Endothelial cell of umbilical vein (primary cell): ENCODE results near the gene PRRT4. TPM values are rescaled to one million over a fixed set of nuclear protein-coding genes. Genes with fewer than 3 reads are reported as not detected.

Experiments
- BruUV-seq: library from RNA; stranded (reverse); fragments of 400-500 nt; replicated peaks from 2 replicates; lab custom pipeline; 2021; lab: Mats Ljungman, UMichigan
- CTCF ChIA-PET: fragments of 300-600, 350-600 bp; sonication (Branson Sonifier 250); formaldehyde crosslinking; loops from one replicate; lab custom pipeline; 2021; ENCODE audit warnings: antibody characterized with exemption, inconsistent platforms; lab: Charles Lee
- POLR2A ChIA-PET: fragments of 300-600, 350-600 bp; sonication (Branson Sonifier 250); formaldehyde crosslinking; loops from one replicate; lab custom pipeline; 2021; ENCODE audit warnings: antibody characterized with exemption, inconsistent platforms; lab: Charles Lee
- DNase-seq: peaks from one replicate; pipeline ENCODE4 v3.0.0-alpha.2; 2011; ENCODE audit warnings: low read depth, low spot score
- FAIRE-seq: peaks from 2 replicates; lab custom pipeline; 2011; peaks lifted over from hg19 to GRCh38; lab: Jason Lieb, UNC
- H2AFZ ChIP-seq: 2 replicates; pipeline ENCODE4 v1.6.0; 2012; ENCODE audit warnings: low read depth, low read length, control low read depth, inconsistent platforms
- H3K27ac ChIP-seq: 2 replicates; pipeline ENCODE4 v1.5.1; 2011; ENCODE audit warnings: low read depth, mild to moderate bottlenecking, control low read depth, low read length, moderate library complexity; ENCODE audit not compliant: insufficient read depth
- H3K27me3 ChIP-seq, 2 experiments: 2 replicates each; pipeline versions ENCODE4 v1.6.0 to v1.6.1; 2011; ENCODE audit warnings: low read length in 2 of 2, mixed read lengths in 1 of 2; ENCODE audit not compliant: control insufficient read depth in 2 of 2, insufficient read depth in 2 of 2
- H3K36me3 ChIP-seq, 2 experiments: 2 replicates in 1 of 2; 3 replicates in 1 of 2; pipeline ENCODE4 v1.5.1; 2011; ENCODE audit warnings: low read length in 2 of 2, mild to moderate bottlenecking in 1 of 2, moderate library complexity in 1 of 2; ENCODE audit not compliant: control insufficient read depth in 2 of 2, insufficient read depth in 2 of 2; ENCODE audit errors: extremely low read depth in 1 of 2
- H3K4me1 ChIP-seq: 3 replicates; pipeline ENCODE4 v1.5.1; 2011; ENCODE audit warnings: mild to moderate bottlenecking, low read length; ENCODE audit not compliant: control insufficient read depth, insufficient read depth; ENCODE audit errors: extremely low read depth
- H3K4me2 ChIP-seq: 2 replicates; pipeline ENCODE4 v1.6.1; 2011; ENCODE audit warnings: low read length, control low read depth, mixed read lengths; ENCODE audit not compliant: insufficient read depth
- H3K4me3 ChIP-seq, 3 experiments: fragments of 200-600 bp in 1 of 3; sonication (generic), shearing (Covaris generic) in 1 of 3; replicated peaks in 1 of 3; 2 replicates each; pipeline ENCODE4 v1.5.1; 2011 to 2016; ENCODE audit warnings: control low read depth in 3 of 3, low read length in 3 of 3, mild to moderate bottlenecking in 2 of 3, inconsistent platforms in 1 of 3, low read depth in 1 of 3, moderate library complexity in 1 of 3; ENCODE audit not compliant: insufficient read depth in 1 of 3
- H3K79me2 ChIP-seq: 2 replicates; pipeline ENCODE4 v1.6.0; 2012; ENCODE audit warnings: low read length, inconsistent platforms; ENCODE audit not compliant: control insufficient read depth, insufficient read depth
- H3K9ac ChIP-seq: replicated peaks from 2 replicates; pipeline ENCODE3; 2011; ENCODE audit warnings: low read length, control low read depth; ENCODE audit not compliant: insufficient read depth; ENCODE audit errors: extremely low read depth
- H3K9me1 ChIP-seq: replicated peaks from 3 replicates; pipeline ENCODE4 v1.6.0; 2011; ENCODE audit warnings: mild to moderate bottlenecking, low read length; ENCODE audit not compliant: control insufficient read depth, insufficient read depth; ENCODE audit errors: extremely low read depth
- H3K9me3 ChIP-seq: replicated peaks from 2 replicates; pipeline ENCODE4 v1.5.1; 2012; ENCODE audit warnings: low read length, inconsistent platforms; ENCODE audit not compliant: control insufficient read depth, insufficient read depth
- H4K20me1 ChIP-seq: replicated peaks from 2 replicates; pipeline ENCODE3; 2011; ENCODE audit warnings: mild to moderate bottlenecking, low read length; ENCODE audit not compliant: control insufficient read depth, insufficient read depth; ENCODE audit errors: extremely low read depth
- EZH2 ChIP-seq: IDR thresholded peaks from 2 replicates; pipeline ENCODE4 v1.6.1; 2012; ENCODE audit warnings: borderline replicate concordance, low read depth, mild to moderate bottlenecking, moderate library complexity, low read length, inconsistent platforms; ENCODE audit not compliant: severe bottlenecking
- FOS ChIP-seq: IDR thresholded peaks from 2 replicates; pipeline ENCODE4 v1.6.1; 2011; ENCODE audit warnings: mild to moderate bottlenecking, low read length, moderate library complexity, borderline replicate concordance; ENCODE audit not compliant: insufficient read depth
- GATA2 ChIP-seq: IDR thresholded peaks from 2 replicates; pipeline ENCODE4 v1.7.0; 2011; ENCODE audit warnings: low read depth, mild to moderate bottlenecking, moderate library complexity, mixed read lengths, low read length; ENCODE audit not compliant: insufficient read length, insufficient read depth
- JUN ChIP-seq: IDR thresholded peaks from 2 replicates; pipeline ENCODE4 v1.6.1; 2011; ENCODE audit warnings: borderline replicate concordance, low read depth; ENCODE audit not compliant: insufficient read length, insufficient read depth
- MYC ChIP-seq: IDR thresholded peaks from one replicate; pipeline ENCODE4 v1.6.1; 2011; ENCODE audit warnings: mild to moderate bottlenecking, low read depth, low read length
- POLR2A ChIP-seq: IDR thresholded peaks from 2 replicates; pipeline ENCODE4 v1.6.1; 2012; ENCODE audit warnings: low read depth, mild to moderate bottlenecking, control low read depth, low read length
- POLR2AphosphoS5 ChIP-seq: IDR thresholded peaks from 2 replicates; pipeline ENCODE4 v1.6.1; 2012; ENCODE audit warnings: low read depth, mild to moderate bottlenecking, control low read depth, low read length, moderate library complexity; ENCODE audit not compliant: insufficient read depth
- dilution Hi-C: fragments of 300-500 bp; cut with MboI; formaldehyde crosslinking; loops from one replicate; pipeline ENCODE4 v1.15.0; 2019; ENCODE audit warnings: low sequenced_read_pairs; ENCODE audit not compliant: extremely low pct_ligation_motif_present
- intact Hi-C: fragments of 100-400 bp; cut with micrococcal nuclease; formaldehyde crosslinking; loops from one replicate; pipeline ENCODE4 v1.10.0; 2022
- polyA plus RNA-seq, 4 experiments: library from polyadenylated mRNA; depleted of rRNA in 3 of 4; stranded (reverse) in 3 of 4; unstranded in 1 of 4; fragments of >200 nt; gene quantifications; 2 replicates each; pipeline versions ENCODE4 v1.2.1 to v1.2.3, GENCODE V29; 2011 to 2012; ENCODE audit warnings: missing spikeins in 1 of 4
- total RNA-seq: library from RNA; stranded (reverse); gene quantifications from 2 replicates; pipeline ENCODE4 v1.2.3, GENCODE V29; 2021
- TF ChIP-seq, protein P1 (sequence below), 2 donors: IDR thresholded peaks; 1 replicate in 1 of 2; 2 replicates in 1 of 2; pipeline ENCODE4 v1.5.1; 2011; ENCODE audit warnings: low read length in 2 of 2, mild to moderate bottlenecking in 2 of 2, moderate library complexity in 2 of 2, control low read depth in 1 of 2, inconsistent platforms in 1 of 2, low read depth in 1 of 2; ENCODE audit not compliant: insufficient read depth in 1 of 2; ENCODE audit errors: extremely low read depth in 1 of 2
- TF ChIP-seq, protein P2 (sequence below): IDR thresholded peaks from 2 replicates; pipeline ENCODE4 v1.6.1; 2011; ENCODE audit not compliant: insufficient read depth, insufficient read length

PRRT4 gene
- total and polyA plus RNA-seq, 2 donors (not counting 3 experiments of a cell fraction or from before 2014, with no cell fraction given), result 0.03 TPM; not detected in 1

DNA sequence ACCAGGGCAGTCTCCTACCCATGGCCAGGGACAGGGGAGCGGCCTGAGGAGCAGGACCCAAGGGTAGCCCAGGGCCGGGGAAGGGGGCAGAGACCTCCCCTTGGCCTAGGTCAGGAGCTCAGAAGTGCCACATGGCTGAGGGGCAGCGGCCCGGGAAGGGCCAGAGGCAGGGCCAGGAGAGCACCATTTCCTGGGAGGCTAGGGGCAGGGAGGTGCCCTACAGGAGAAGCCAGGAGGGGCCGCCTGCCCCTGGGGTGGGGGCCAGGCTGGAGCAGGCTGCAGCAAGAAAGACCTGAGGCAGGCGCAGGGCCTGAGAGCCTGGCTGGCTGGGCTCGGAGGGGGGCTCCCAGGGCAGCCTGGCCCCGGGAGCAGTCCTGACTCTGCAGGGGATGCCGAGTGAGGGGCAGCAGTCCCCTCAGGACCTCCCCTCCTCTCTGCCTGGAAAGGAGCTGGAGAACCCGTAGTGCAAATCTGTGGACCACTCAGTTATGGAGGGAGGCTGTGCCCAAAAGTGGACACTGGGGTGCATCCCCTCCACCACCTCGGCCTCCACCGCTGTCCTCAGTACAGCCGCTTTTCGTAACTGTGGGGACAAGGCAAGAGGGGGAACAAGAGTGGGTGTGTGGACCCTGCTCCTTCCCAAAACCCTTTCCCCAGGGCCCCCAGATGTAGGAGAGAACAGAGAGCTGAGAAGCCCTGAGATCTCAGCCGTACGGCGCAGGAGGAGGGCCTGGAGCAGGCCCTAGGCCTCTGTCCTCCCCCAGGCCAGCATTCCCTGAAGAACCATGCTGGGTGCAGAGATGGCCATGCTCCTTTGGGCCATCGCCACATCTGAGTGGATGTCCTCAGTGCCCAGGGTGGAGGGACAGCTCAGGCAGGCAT lies 31.2 kb upstream of the PRRT4 start:
- ChIA-PET CTCF (interaction anchor here (1.4 to 20.6 kb wide), 2 partner anchors 34 to 41 kb away, joined by 4 to 778 read pairs; partner anchors contain the start of gene RBM28), POLR2A (no interaction called here)
- no peaks in the 10 kb centered on the region for H4K20me1 ChIP-seq
- no peak for FAIRE-seq
- dilution Hi-C loops, result no loop called here
- H3K4me1 ChIP-seq, result no peaks in the 10 kb centered on the region
- peaks cover 0 to 5% of the 10 kb centered on the region in 2 experiments for H3K27me3 ChIP-seq
- BruUV-seq, result TSS peak; percentile 66
- H3K79me2 ChIP-seq, result no peaks in the 10 kb centered on the region
- H2AFZ ChIP-seq, result no peak overlapping the region
- intact Hi-C loops, result no loop called here
- no peak overlapping the region for H3K4me2 ChIP-seq
- H3K9me1 ChIP-seq, result no peaks in the 10 kb centered on the region
- DNase-seq, result no peak
- no peaks in the 10 kb centered on the region for H3K9me3 ChIP-seq
- no peak overlapping the region for H3K9ac ChIP-seq
- TF ChIP-seq FOS (no peak), POLR2A (no peak), MYC (no peak), GATA2 (no peak), POLR2AphosphoS5 (no peak), EZH2 (no peak), JUN (no peak)
- TF ChIP-seq, protein P1, sequence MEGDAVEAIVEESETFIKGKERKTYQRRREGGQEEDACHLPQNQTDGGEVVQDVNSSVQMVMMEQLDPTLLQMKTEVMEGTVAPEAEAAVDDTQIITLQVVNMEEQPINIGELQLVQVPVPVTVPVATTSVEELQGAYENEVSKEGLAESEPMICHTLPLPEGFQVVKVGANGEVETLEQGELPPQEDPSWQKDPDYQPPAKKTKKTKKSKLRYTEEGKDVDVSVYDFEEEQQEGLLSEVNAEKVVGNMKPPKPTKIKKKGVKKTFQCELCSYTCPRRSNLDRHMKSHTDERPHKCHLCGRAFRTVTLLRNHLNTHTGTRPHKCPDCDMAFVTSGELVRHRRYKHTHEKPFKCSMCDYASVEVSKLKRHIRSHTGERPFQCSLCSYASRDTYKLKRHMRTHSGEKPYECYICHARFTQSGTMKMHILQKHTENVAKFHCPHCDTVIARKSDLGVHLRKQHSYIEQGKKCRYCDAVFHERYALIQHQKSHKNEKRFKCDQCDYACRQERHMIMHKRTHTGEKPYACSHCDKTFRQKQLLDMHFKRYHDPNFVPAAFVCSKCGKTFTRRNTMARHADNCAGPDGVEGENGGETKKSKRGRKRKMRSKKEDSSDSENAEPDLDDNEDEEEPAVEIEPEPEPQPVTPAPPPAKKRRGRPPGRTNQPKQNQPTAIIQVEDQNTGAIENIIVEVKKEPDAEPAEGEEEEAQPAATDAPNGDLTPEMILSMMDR (IDR thresholded peaks at IDR 0.05; ENCODE audit: extremely low read depth in 1 of 2, insufficient read depth in 1 of 2, low read depth in 1 of 2, low read length in 2 of 2), result no peak
- TF ChIP-seq, protein P2, sequence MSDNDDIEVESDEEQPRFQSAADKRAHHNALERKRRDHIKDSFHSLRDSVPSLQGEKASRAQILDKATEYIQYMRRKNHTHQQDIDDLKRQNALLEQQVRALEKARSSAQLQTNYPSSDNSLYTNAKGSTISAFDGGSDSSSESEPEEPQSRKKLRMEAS, result no peak
- no peak overlapping the region for H3K27ac ChIP-seq
- peaks cover 5 to 38% of the 10 kb centered on the region in 2 experiments for H3K36me3 ChIP-seq
- H3K4me3 ChIP-seq, result no peak overlapping the region
